UCSD-AML1 (cell line): Measurements from ENCODE around the gene RBM20.
"Not testable (repeated sequence)": the region's sequence is repeated elsewhere in the genome, so short reads cannot be mapped to it uniquely, and the experiment has no call there.

Source experiments
- DNase-seq: peaks from one replicate; lab custom pipeline; 2025; ENCODE audit not compliant: unreplicated experiment; lab: John Stamatoyannopoulos, UW

RBM20 gene

GRCh38 chr10:110700947-110701616, 56.9 kb downstream of the RBM20 start:
- no peak for DNase-seq

DNA sequence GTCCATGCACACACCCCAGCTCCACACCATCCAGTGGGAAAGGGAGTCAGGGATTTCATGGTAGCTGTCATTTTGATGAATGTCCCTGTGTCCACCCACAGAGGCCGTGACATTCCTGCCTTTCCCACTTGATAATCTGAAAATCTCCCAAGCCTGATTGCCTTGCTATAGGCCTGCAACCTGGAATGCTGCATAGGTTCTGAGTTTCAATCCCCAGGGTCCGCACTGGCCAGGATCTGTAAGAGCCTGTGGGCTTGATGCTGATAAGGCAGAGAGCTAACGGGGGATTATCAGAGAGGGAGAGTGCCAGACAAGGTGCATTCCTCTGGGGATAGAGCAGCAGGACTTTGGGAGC, 57.5 kb downstream of the RBM20 start:
- DNase-seq, result no peak

GRCh38 chr10:110704070-110704469, 59.9 kb downstream of the RBM20 start:
- DNase-seq, result no peak

GRCh38 chr10:110704906-110705476, 60.9 kb downstream of the RBM20 start:
- no peak for DNase-seq

DNA sequence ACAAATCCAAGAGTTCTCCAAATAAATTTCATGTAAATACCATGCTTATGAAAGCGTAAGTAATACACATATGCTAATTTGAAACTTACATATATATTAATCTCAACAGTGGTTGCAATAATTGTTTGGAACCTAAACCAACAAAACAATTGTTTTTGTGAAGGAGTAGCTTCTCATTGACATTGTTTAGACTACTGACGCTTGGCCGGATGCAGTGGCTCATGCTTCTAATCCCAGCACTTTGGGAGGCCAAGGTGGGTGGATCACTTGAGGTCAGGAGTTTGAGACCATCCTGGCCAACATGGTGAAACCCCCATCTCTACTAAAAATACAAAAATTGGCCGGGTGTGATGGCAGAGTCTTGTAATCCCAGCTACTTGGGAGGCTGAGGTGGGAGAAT, 61.5 kb downstream of the RBM20 start:
- DNase-seq, result not testable (repeated sequence)

DNA sequence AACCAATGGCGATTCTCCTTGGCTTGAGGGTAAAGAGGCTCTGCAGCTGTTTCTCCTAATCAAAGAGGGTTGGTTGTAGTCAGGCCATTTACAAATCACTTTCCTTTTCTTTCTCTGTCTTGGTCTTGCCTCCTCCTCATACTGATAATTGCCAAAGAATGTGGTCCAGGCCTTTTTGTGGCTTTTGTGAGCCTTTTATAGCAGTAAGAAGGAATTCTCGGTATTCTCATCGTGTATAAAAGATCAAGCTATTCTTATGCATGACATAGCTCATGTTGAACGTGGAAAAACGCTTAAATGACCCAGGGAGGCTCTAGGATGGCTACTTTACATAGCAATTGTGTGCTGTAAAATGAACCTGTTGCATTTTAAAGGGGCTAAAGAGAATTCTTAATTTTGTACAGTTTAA, 62.6 kb downstream of the RBM20 start:
- no peak for DNase-seq

GRCh38 chr10:110708776-110709443, 64.8 kb downstream of the RBM20 start:
- DNase-seq, result no peak

- no peak for DNase-seq
Measured at GRCh38 chr10:110709444-110709828, 65.3 kb downstream of the RBM20 start.

GRCh38 chr10:110709964-110710587, 65.9 kb downstream of the RBM20 start:
- DNase-seq, result no peak

DNA sequence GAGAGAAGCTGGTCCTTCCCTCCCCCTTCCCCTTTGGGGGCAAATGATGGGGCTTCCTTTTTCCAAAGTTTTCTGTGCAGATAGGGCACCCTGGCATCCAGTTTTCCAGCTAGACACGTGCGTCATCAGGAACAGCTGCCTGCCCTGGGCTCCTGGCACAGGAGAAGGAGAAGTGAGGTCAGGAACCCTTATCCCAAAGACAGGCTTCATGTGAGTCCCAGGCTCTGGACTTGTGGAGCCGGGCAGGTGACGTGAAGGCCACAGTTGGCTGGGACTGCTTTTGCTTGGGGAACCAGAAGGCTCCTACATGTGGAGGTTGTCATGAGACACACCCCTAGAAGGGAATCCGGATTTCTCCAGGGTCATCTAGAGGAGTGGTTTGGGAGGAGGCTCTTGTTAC, 66.5 kb downstream of the RBM20 start:
- DNase-seq, result no peak

- DNase-seq, result no peak
Measured at GRCh38 chr10:110711382-110711781, 67.2 kb downstream of the RBM20 start.

DNA sequence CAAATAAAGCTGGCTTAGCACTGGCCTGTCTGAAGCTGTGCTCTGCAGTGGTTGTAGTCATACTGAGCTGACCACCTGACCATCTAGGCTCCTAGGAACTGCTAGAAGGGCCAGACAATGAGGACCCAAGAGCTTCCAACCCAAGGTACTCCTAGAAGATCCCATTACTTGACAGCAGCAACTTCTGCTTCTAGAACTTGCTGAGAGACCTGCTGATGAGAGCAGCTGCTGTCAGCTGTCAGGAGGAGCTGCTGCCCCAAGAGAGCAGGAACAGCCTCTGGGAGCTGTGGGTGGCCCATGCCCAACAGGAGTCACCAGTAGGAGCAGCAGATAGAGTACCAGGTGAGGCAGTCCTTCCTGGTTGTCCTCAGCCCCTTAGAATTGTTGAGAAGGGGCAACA, 70.2 kb downstream of the RBM20 start:
- no peak for DNase-seq

- DNase-seq, result peak; percentile 48
Measured at GRCh38 chr10:110717781-110718589, 73.8 kb downstream of the RBM20 start.

GRCh38 chr10:110721406-110722038, 77.4 kb downstream of the RBM20 start:
- no peak for DNase-seq

DNA sequence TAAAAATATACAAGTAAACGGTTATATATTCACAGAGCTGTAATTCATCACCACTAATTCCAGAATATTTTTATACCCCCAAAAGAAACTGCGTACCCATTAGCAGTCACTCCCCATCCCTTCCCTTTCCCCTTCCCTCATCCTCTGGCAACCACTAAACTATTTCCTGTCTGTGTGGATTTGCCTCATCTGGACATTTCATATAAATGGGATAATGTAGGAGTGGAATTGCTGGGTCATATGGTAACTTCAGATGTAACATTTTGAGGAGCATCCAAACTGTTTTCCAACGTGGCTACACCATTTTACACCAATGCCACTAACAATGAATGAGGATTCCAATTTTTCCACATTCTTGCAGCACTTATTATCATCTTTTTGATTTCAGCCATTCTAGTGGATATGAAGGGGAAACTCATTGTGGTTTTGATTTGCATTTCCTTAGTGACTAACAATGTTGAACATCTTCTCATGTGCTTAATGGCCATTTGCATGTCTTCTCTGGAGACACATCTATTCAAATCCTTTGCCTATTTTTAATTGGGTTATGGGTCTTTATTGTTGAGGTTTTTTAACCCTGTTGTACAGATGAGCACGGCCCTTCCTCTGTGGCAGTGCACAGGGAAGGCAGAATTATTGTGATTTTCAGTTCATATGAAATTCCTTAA, 79.2 kb downstream of the RBM20 start:
- no peak for DNase-seq

DNA sequence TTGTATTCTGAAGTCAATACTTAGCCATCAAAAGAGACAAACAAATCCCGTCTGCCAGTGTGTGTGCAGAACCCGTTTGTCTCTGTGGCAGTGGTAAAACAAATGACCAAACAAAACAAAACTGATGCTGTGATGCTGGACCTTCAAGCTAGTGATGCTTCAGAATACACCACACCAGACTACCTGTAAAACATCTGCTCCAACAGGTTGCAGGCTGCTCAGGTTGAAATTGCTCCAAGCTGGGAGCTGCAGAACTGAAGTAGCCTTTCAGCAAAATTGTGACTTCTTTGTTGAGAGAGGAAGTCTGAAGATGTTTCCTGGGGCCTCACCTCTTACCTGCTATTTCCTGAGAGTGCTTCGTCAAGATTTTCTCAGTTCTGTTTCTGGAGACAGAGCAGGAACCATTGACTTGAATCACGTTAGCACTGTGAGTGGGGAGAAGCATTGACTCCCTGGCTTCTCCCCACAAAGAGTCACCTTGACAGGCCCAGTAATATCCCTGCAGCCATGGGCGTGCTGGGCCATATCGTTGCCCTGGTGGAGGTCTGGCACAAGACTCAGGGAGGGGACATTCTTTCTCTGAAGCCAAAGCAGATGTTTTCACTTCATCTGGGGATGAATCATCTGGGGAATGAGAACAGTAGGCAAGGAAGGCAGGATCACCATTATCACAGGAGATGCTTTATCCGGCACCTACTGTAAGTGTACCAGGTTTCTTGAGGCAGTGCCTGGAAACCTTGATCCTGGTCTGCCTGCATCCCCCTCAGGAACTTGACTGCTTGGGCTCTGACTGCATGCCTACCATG, 80.2 kb downstream of the RBM20 start:
- no peak for DNase-seq

- DNase-seq, result no peak
Measured at GRCh38 chr10:110724937-110725336, 80.8 kb downstream of the RBM20 start.

DNA sequence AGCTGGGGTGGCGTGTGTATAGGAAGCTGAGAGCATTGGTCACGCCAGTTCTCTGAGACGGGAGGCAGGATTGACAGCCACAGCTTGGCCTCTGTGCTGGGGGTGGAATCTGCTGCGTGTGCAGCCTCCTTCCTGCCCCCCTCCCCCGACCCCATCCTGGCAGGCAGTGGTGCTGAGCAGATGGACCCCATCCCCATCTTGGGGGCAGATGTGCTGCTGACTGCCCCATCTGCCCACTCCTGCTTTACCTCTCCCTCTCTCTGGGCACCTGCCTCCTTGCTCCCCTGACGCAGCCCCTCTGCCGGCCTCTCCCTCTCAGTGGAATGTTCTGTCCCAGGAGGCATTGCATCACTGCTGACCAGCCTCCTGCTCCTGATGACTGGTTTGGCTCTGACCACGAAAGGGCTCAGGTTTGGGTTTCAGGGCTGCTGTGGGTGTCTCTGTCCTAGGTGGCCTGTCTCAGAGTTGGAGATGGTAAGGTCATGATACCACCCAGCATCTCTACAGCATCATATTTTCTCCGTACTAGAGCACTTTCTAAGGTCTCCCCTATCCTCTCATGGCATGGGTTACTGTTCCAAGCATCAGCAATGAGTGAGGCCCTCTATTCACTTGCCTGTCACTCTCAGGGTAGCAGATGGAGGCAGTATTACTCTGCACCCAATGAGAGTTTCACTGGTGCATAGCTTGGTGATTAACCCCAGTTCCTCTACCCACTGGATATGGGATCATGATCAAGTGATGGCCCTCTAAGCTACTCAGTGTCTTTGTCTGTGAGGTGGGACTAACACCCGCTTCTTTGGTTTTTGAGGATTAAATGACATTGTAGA, 81.9 kb downstream of the RBM20 start:
- DNase-seq, result no peak

DNA sequence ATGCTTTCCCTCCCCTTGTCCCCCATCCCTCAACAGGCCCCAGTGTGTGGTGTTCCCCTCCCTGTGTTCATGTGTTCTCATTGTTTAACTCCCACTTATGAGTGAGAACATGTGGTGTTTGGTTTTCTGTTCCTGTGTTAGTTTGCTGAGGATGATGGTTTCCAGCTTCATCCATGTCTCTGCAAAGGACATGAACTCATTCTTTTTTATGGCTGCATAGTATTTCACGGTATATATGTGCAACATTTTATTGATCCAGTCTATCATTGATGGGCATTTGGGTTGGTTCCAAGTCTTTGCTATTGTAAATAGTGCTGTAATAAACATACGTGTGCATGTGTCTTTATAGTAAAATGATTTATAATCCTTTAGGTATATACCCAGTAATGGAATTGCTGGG, 83.6 kb downstream of the RBM20 start:
- not testable (repeated sequence) for DNase-seq
